D341Med (cell line): ENCODE data around the gene KDM3A.

Experiments used
- DNase-seq: peaks from one replicate; pipeline ENCODE4 v3.0.0; 2012; ENCODE audit warnings: low spot score

The KDM3A gene

GRCh38 chr2:86520153-86520552 is 79.0 kb downstream of the KDM3A start:
- DNase-seq: no peak

- DNase-seq: no peak
These were observed 80.8 kb downstream of the KDM3A start for GRCh38 chr2:86521922-86522321.

GRCh38 chr2:86522711-86523110 is 81.5 kb downstream of the KDM3A start:
- DNase-seq: no peak

- no peak for DNase-seq
These were observed 82.3 kb downstream of the KDM3A start for GRCh38 chr2:86523491-86523890.

GRCh38 chr2:86525421-86526340 is 84.5 kb downstream of the KDM3A start:
- DNase-seq: no peak

GRCh38 chr2:86533589-86533988 is 92.4 kb downstream of the KDM3A start:
- no peak for DNase-seq

- no peak for DNase-seq
These were observed 100.2 kb downstream of the KDM3A start for GRCh38 chr2:86541334-86541733.
